ENCODE measurements around the gene AUNIP. TPM values are rescaled to one million over a fixed set of nuclear protein-coding genes. Genes with fewer than 3 reads are reported as not detected.
A peak's percentile ranks its signal among the peaks of the same experiment; 100 is the strongest.

Gene AUNIP
- total RNA-seq, 1 experiment from 2014 or later, result 22.2 TPM

- Mint-ChIP-seq H3K4me1 (peaks cover 19 to 27% of the 10 kb centered on the region in 2 experiments), H3K9me3 (no peaks in the 10 kb centered on the region), H3K4me3 (no peak overlapping the region), H3K27me3 (ENCODE audit: low read depth) (no peaks in the 10 kb centered on the region), H3K36me3 (ENCODE audit: insufficient read depth in 1 of 3, low read depth in 3 of 3) (peaks cover 0 to 13% (median 12%) of the 10 kb centered on the region in 3 experiments; a peak in 4 of 7 replicates), H3K27ac (peak overlapping the region in 1 of 3 experiments; percentile 25; a peak in 1 of 7 replicates)
- H3K9ac ChIP-seq (ENCODE audit: extremely low read depth, insufficient read length, low read length), result no peak overlapping the region
- peaks cover 2% of the 10 kb centered on the region; the same call in 1 of the 2 replicates for H3K4me1 ChIP-seq (ENCODE audit: insufficient read depth, low read length)
- no peak overlapping the region for H4K8ac ChIP-seq (replicated peaks; ENCODE audit: insufficient read length, low read depth, low read length)
- no CpG with 5 or more reads among the region's 25 CpGs for WGBS (ENCODE audit: extremely low coverage, insufficient read length, low lambda C conversion rate)
- H2BK5ac ChIP-seq (ENCODE audit: insufficient read length, low read length), result no peak overlapping the region
- H2AFZ ChIP-seq (ENCODE audit: low read length), result no peak overlapping the region
- no peaks in the 10 kb centered on the region for H3K79me1 ChIP-seq (ENCODE audit: insufficient read depth, low read depth, low read length, poor library complexity, severe bottlenecking)
- H2BK12ac ChIP-seq (ENCODE audit: insufficient read length, low read depth, low read length), result no peak overlapping the region
- H2AK5ac ChIP-seq (ENCODE audit: insufficient read length, low read length), result no peak overlapping the region
- H2BK15ac ChIP-seq (ENCODE audit: low read depth, low read length), result no peak overlapping the region
- no peak overlapping the region for H3K18ac ChIP-seq (ENCODE audit: insufficient read length, low read depth, low read length)
- no peak overlapping the region for H3K4ac ChIP-seq (ENCODE audit: low read depth, low read length)
- H3K14ac ChIP-seq (ENCODE audit: insufficient read depth, low read length), result no peak overlapping the region; the same call in 1 of the 2 replicates
- H4K5ac ChIP-seq (ENCODE audit: insufficient read length, low read depth, low read length), result no peak overlapping the region
- no peaks in the 10 kb centered on the region for H3K9me3 ChIP-seq (ENCODE audit: control insufficient read depth, low read depth, low read length)
- peaks cover 11% of the 10 kb centered on the region for H3K23me2 ChIP-seq (ENCODE audit: insufficient read length, low read depth, low read length, poor library complexity, severe bottlenecking)
- DNase-seq, result no peak
- no peaks in the 10 kb centered on the region for H4K20me1 ChIP-seq (ENCODE audit: control insufficient read depth, insufficient read depth, insufficient read length)
- H4K91ac ChIP-seq (ENCODE audit: insufficient read length, low read depth, low read length), result no peak overlapping the region
- no peak overlapping the region for H2BK20ac ChIP-seq (ENCODE audit: low read depth, low read length, poor library complexity, severe bottlenecking)
- peaks cover under 1% of the 10 kb centered on the region; the same call in 1 of the 2 replicates for H3K79me2 ChIP-seq (ENCODE audit: insufficient read depth, low read length)
- no peak overlapping the region for H2BK120ac ChIP-seq (ENCODE audit: low read depth, low read length, poor library complexity, severe bottlenecking)
- H3K23ac ChIP-seq (ENCODE audit: insufficient read length, low read depth, low read length), result no peak overlapping the region
- 0 out of 3 replicates have a peak, but pooled peaks have one; percentile 14 for TF ChIP-seq CTCF (conservative IDR thresholded peaks at IDR 0.05)
- no peak overlapping the region for H3K4me2 ChIP-seq (ENCODE audit: insufficient read depth, insufficient read length, low read length)
- H3T11ph ChIP-seq (ENCODE audit: low read length), result no peak overlapping the region
- no peak overlapping the region for H3K27ac ChIP-seq (ENCODE audit: insufficient read length, low read depth, low read length)
- H3K27me3 ChIP-seq (ENCODE audit: insufficient read depth, low read length), result no peaks in the 10 kb centered on the region
- no peak overlapping the region for H3K56ac ChIP-seq (ENCODE audit: insufficient read length, low read depth, low read length)
Measured at GRCh38 chr1:25863486-25864262, 4.4 kb upstream of the AUNIP start.

Data from H9 (cell line).